T-cell (primary cell): ENCODE measurements around the gene MOB3B. TPM values are rescaled to one million over a fixed set of nuclear protein-coding genes. Genes with fewer than 3 reads are reported as not detected.
A peak's percentile ranks its signal among the peaks of the same experiment; 100 is the strongest.

ENCODE experiments used
- ATAC-seq, 4 experiments: fragments of 200-7000 bp in 3 of 4; fragments of 150-1000 bp in 1 of 4; cut with Tn5 transposase; replicated peaks in 1 of 4; 1 replicate in 3 of 4; 2 replicates in 1 of 4; pipeline ENCODE4 v1.10.0; 2021; ENCODE audit warnings: moderate library complexity in 3 of 4, mild to moderate bottlenecking in 2 of 4, moderate number of reproducible peaks in 1 of 4
- CTCF ChIA-PET, 2 donors: fragments of 300-600 bp; sonication (Branson Sonifier 250); formaldehyde crosslinking; loops; one replicate each; lab custom pipeline; 2022; ENCODE audit warnings: antibody characterized with exemption in 2 of 2; lab: Charles Lee
- POLR2A ChIA-PET, 2 donors: fragments of 300-600 bp; sonication (Branson Sonifier 250); formaldehyde crosslinking; loops; one replicate each; lab custom pipeline; 2022; ENCODE audit warnings: antibody characterized with exemption in 2 of 2; lab: Charles Lee
- DNase-seq, 35 experiments: peaks; one replicate each; pipeline versions ENCODE4 v3.0.0 to v3.0.0-alpha.2; 2013 to 2023
- H3K27ac ChIP-seq: one replicate; pipeline ENCODE4 v1.5.1; 2013; ENCODE audit warnings: low read length
- H3K27me3 ChIP-seq, 2 experiments: replicated peaks in 1 of 2; 1 replicate in 1 of 2; 2 replicates in 1 of 2; pipeline versions ENCODE4 v1.6.1 to v1.7.0; 2013; ENCODE audit warnings: low read length in 1 of 2, mixed read lengths in 1 of 2; ENCODE audit not compliant: control insufficient read depth in 2 of 2, insufficient read depth in 2 of 2; ENCODE audit errors: extremely low read depth in 1 of 2
- H3K36me3 ChIP-seq, 2 donors: 1 replicate in 1 of 2; 2 replicates in 1 of 2; pipeline versions ENCODE4 v1.6.1 to v1.7.0; 2013; ENCODE audit warnings: low read length in 1 of 2; ENCODE audit not compliant: control insufficient read depth in 2 of 2, insufficient read depth in 1 of 2; ENCODE audit errors: extremely low read depth in 1 of 2
- H3K4me1 ChIP-seq, 2 experiments: 1 replicate in 1 of 2; 2 replicates in 1 of 2; pipeline versions ENCODE4 v1.6.1 to v1.7.0; 2013; ENCODE audit warnings: low read length in 2 of 2, mixed read lengths in 1 of 2; ENCODE audit not compliant: insufficient read depth in 2 of 2, control insufficient read depth in 1 of 2; ENCODE audit errors: extremely low read depth in 1 of 2
- H3K4me3 ChIP-seq, 2 donors: 1 replicate in 1 of 2; 2 replicates in 1 of 2; pipeline versions ENCODE4 v1.5.1 to v1.7.0; 2013; ENCODE audit warnings: mild to moderate bottlenecking in 2 of 2, low read length in 1 of 2, moderate library complexity in 1 of 2; ENCODE audit not compliant: control insufficient read depth in 1 of 2; ENCODE audit errors: extremely low read depth in 1 of 2
- H3K9me3 ChIP-seq: 2 replicates; pipeline ENCODE4 v1.7.0; 2013
- H3K27ac Mint-ChIP-seq, 2 donors: one replicate each; pipeline ENCODE4 v1.8.0; 2020 to 2021; ENCODE audit warnings: mild to moderate bottlenecking in 2 of 2, mixed read lengths in 2 of 2
- H3K27me3 Mint-ChIP-seq, 2 donors: one replicate each; pipeline ENCODE4 v1.8.0; 2021 to 2022; ENCODE audit warnings: mixed read lengths in 2 of 2
- H3K36me3 Mint-ChIP-seq: one replicate; pipeline ENCODE4 v1.8.0; 2021; ENCODE audit warnings: mixed read lengths
- H3K4me1 Mint-ChIP-seq, 3 donors: one replicate each; pipeline ENCODE4 v1.8.0; 2020 to 2022; ENCODE audit warnings: mixed read lengths in 3 of 3, mild to moderate bottlenecking in 1 of 3
- H3K4me3 Mint-ChIP-seq, 3 donors: one replicate each; pipeline ENCODE4 v1.8.0; 2020 to 2022; ENCODE audit warnings: mild to moderate bottlenecking in 3 of 3, mixed read lengths in 3 of 3, moderate library complexity in 3 of 3
- H3K9me3 Mint-ChIP-seq, 3 donors: one replicate each; pipeline ENCODE4 v1.8.0; 2020 to 2022; ENCODE audit warnings: mixed read lengths in 3 of 3
- WGBS: methylation state at CpG from one replicate; pipeline ENCODE4 v1.1.5; 2013; ENCODE audit warnings: missing lambda C conversion rate; ENCODE audit not compliant: insufficient coverage; 5-methylcytosine and 5-hydroxymethylcytosine counted together
- total RNA-seq, 35 experiments: library from RNA in 6 of 35; stranded (reverse) in 6 of 35; fragments of 120-200 nt in 1 of 35; gene quantifications; one replicate each; pipeline versions ENCODE4 v1.2.1 to v1.2.4 and lab custom pipeline; 2013 to 2026

MOB3B gene
- total RNA-seq, 5 donors from 2014 or later (not counting 1 experiment from before 2014, with no cell fraction given) = 0.40 to 0.72 (median 0.56) TPM

DNA sequence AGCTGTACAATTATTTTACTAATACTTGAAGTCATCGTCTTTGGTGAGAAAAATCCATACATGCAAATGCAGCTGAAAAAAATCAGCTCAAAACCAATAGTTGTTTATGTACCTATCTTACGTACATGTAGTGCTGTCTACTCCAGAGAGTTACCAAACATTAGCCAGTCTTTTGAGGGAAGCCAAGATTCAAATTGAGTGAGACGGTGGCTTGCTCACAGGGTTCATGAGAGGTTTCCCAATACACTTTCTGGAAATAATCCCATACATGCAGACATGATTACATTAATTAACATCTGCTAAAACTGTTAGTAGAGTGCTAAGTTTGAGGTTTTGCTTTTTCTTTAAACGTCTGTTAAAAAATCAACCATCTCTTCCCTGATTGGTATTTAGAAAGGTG lies 41.4 kb upstream of the MOB3B start:
- H3K4me3 Mint-ChIP-seq = no peak overlapping the region
- ATAC-seq (no peak), DNase-seq (no peak)
- H3K36me3 Mint-ChIP-seq = peaks cover 15% of the 10 kb centered on the region
- Histone ChIP-seq H3K36me3 (peaks cover 0 to 3% of the 10 kb centered on the region in 2 donors), H3K4me3 (no peak overlapping the region), H3K4me1 (peaks cover 10 to 13% of the 10 kb centered on the region in 2 experiments), H3K27ac (no peak overlapping the region), H3K27me3 (no peaks in the 10 kb centered on the region), H3K9me3 (no peaks in the 10 kb centered on the region)
- H3K4me1 Mint-ChIP-seq = peaks cover 44 to 52% (median 48%) of the 10 kb centered on the region in 3 donors
- H3K27me3 Mint-ChIP-seq = no peaks in the 10 kb centered on the region
- ChIA-PET POLR2A (interaction anchor here in 1 of 2 donors (0.9 to 1.2 kb wide), 2 partner anchors 11 to 12 kb away, joined by 3 to 5 read pairs; no protein-coding TSS in a partner anchor), CTCF (interaction anchor here in 1 of 2 donors (1.4 kb wide), 1 partner anchor 38 kb away, joined by 4 read pairs; no protein-coding TSS in a partner anchor)
- WGBS = no CpG with 5 or more reads among the region's 4 CpGs
- H3K27ac Mint-ChIP-seq = no peak overlapping the region
- H3K9me3 Mint-ChIP-seq = no peaks in the 10 kb centered on the region

DNA sequence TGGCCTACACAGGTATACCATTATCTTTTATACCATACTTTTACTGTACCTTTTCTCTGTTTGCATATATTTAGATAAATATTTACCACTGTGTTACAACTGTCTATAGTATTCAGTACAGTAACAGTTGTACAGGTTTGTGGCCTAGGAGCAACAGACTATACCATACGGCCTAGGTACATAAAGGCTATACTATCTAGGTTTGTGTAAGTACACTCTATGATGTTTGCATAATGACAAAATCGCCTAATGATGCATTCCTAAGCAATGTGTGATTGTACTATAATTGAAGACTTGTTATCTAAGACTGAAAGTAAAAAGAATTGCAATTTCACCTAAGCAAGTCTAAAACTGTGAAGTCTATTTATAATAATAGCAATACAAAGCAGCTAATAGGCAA lies 39.8 kb upstream of the MOB3B start:
- Mint-ChIP-seq H3K27ac (no peak overlapping the region), H3K27me3 (no peaks in the 10 kb centered on the region), H3K4me3 (no peak overlapping the region), H3K4me1 (peaks cover 48 to 58% (median 56%) of the 10 kb centered on the region in 3 donors), H3K36me3 (peaks cover 23% of the 10 kb centered on the region), H3K9me3 (no peaks in the 10 kb centered on the region)
- ATAC-seq (no peak), DNase-seq (no peak)
- WGBS = no CpG with 5 or more reads among the region's 2 CpGs
- H3K27me3 ChIP-seq = no peaks in the 10 kb centered on the region
- H3K27ac ChIP-seq = no peak overlapping the region
- H3K4me3 ChIP-seq = no peak overlapping the region
- H3K9me3 ChIP-seq = no peaks in the 10 kb centered on the region
- peaks cover 0 to 3% of the 10 kb centered on the region in 2 donors for H3K36me3 ChIP-seq
- peaks cover 13 to 22% of the 10 kb centered on the region in 2 experiments for H3K4me1 ChIP-seq
- ChIA-PET POLR2A (interaction anchor here in 1 of 2 donors (0.8 kb wide), 1 partner anchor 9 kb away, joined by 4 read pairs; no protein-coding TSS in a partner anchor), CTCF (interaction anchor here (0.8 to 1.0 kb wide), 2 partner anchors 11 to 12 kb away, joined by 5 read pairs; no protein-coding TSS in a partner anchor)

DNA sequence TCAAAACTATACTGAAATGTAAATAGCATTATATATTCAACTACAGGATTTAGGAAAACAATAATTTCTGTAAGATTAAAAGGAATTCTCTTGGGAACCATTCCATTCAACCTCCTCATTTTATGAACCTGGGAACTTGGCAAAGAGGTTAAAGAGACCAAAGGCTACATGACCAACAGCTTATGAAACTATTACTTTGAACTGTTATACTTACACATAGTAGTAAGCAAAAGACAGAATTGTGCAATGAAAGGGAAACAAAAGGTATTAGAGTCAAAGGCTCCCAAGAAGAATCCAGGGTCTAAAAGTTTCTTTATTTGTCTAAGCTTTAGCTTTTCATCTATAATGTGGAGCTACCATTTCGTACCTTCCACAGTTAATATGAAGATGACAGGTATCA lies 36.5 kb upstream of the MOB3B start:
- WGBS = no CpG with 5 or more reads among the region's 1 CpG
- Histone ChIP-seq H3K9me3 (no peaks in the 10 kb centered on the region), H3K36me3 (peaks cover 0 to 10% of the 10 kb centered on the region in 2 donors), H3K4me3 (no peak overlapping the region), H3K4me1 (peaks cover 0 to 24% of the 10 kb centered on the region in 2 experiments), H3K27ac (no peak overlapping the region), H3K27me3 (no peaks in the 10 kb centered on the region)
- POLR2A ChIA-PET = no interaction called here
- no peaks in the 10 kb centered on the region for H3K9me3 Mint-ChIP-seq
- ATAC-seq (no peak), DNase-seq (no peak)
- H3K36me3 Mint-ChIP-seq = peaks cover 36% of the 10 kb centered on the region
- H3K27me3 Mint-ChIP-seq = no peaks in the 10 kb centered on the region
- CTCF ChIA-PET = no interaction called here
- peaks cover 35 to 42% (median 37%) of the 10 kb centered on the region in 3 donors for H3K4me1 Mint-ChIP-seq
- no peak overlapping the region for H3K4me3 Mint-ChIP-seq
- no peak overlapping the region for H3K27ac Mint-ChIP-seq

DNA sequence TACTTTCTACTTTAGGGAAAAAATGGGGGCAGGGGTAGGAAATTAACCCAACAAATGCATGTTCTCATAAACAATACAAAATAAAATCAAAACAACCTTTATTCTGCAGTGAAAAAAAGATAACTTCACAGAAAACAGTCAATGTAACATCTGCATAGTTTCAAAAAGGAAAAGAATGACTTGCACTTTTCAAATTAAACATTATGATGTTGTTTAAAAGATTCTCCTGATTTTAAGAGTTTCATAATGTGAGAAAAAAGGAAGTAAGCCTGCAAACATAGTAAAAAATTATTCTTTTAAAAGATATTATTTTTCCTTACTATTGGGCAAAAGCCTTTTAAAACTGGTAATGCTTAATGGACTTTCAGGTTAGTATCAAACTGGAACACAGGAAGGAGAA lies 36.1 kb upstream of the MOB3B start:
- Mint-ChIP-seq H3K9me3 (no peaks in the 10 kb centered on the region), H3K27ac (no peak overlapping the region), H3K4me1 (peaks cover 31 to 38% (median 33%) of the 10 kb centered on the region in 3 donors), H3K27me3 (no peaks in the 10 kb centered on the region), H3K36me3 (peaks cover 39% of the 10 kb centered on the region), H3K4me3 (no peak overlapping the region)
- ChIA-PET POLR2A (no interaction called here), CTCF (interaction anchor here in 1 of 2 donors (0.7 kb wide), 1 partner anchor 145 kb away, joined by 3 read pairs; no protein-coding TSS in a partner anchor)
- Histone ChIP-seq H3K27ac (no peak overlapping the region), H3K36me3 (peaks cover 0 to 13% of the 10 kb centered on the region in 2 donors), H3K4me3 (no peak overlapping the region), H3K9me3 (no peaks in the 10 kb centered on the region), H3K27me3 (no peaks in the 10 kb centered on the region), H3K4me1 (peaks cover 0 to 24% of the 10 kb centered on the region in 2 experiments)
- ATAC-seq (no peak), DNase-seq (no peak)

DNA sequence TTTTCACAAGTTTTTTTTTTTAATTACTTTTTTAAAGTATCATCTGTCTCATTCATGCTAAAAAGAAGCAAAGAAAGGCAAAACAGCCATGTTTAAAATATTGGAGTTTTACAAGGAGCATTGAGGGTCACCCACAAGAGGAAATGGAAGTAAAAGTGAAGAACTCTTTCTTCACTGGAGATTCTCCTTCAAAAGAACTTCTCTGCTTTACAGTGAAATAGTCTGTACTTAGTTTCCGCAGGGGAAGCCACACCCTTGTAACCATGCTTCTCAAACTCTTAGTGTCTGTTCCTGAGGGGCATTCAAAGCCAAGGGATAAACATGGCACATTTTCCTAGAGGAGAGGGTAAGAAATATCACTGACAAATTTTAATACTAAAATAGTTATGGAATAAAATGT lies 35.1 kb upstream of the MOB3B start:
- no peaks in the 10 kb centered on the region for H3K9me3 Mint-ChIP-seq
- H3K27ac ChIP-seq = no peak overlapping the region
- peaks cover 28 to 34% (median 29%) of the 10 kb centered on the region in 3 donors for H3K4me1 Mint-ChIP-seq
- H3K36me3 ChIP-seq = peaks cover 4 to 20% of the 10 kb centered on the region in 2 donors
- no CpG with 5 or more reads among the region's 1 CpG for WGBS
- no peaks in the 10 kb centered on the region for H3K9me3 ChIP-seq
- no peaks in the 10 kb centered on the region for H3K27me3 Mint-ChIP-seq
- H3K27me3 ChIP-seq = no peaks in the 10 kb centered on the region
- CTCF ChIA-PET = interaction anchor here in 1 of 2 donors (0.7 kb wide), 1 partner anchor 257 kb away, joined by 4 read pairs; no protein-coding TSS in a partner anchor
- peaks cover 41% of the 10 kb centered on the region for H3K36me3 Mint-ChIP-seq
- peaks cover 0 to 24% of the 10 kb centered on the region in 2 experiments for H3K4me1 ChIP-seq
- peak in 3 of 4 experiments; percentile 44 to 81 (median 67) for ATAC-seq
- H3K27ac Mint-ChIP-seq = peak overlapping the region; percentile 81 to 86
- POLR2A ChIA-PET = no interaction called here
- H3K4me3 ChIP-seq = no peak overlapping the region
- no peak for DNase-seq
- peak overlapping the region in 1 of 3 donors; percentile 44 for H3K4me3 Mint-ChIP-seq

DNA sequence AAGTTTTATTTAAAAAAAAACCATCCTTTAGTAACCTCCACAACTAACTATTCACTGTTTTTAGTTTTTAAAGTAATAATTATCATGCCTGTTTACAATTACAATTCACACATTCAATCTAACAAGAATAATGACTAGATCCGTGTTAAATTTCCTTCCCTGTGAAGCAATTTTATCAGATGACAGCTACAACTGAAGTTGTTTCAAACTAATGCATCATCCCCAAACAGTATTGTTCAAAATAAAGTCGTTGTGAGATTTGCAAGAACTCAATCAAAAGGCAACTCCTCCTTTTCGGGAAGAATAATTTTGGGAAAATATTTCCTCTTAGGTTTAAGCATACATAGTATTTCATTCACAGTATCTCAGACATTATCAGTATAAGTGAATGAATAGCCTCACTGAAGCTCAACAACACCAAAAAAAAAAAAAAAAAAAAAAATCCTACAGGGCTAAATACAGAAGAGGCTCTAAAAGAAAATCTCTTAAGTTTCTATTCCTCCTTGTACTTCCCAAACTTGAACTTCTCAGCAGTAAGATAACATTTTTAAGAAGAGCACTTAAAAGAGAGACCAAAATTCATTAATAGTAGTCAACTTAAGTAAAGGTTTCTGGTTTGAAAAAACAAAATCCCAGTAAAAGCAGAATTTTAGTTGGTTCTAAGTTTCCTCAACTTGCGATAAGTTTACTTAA lies 34.3 kb upstream of the MOB3B start:
- H3K4me1 ChIP-seq = peaks cover 0 to 24% of the 10 kb centered on the region in 2 experiments
- H3K9me3 Mint-ChIP-seq = no peaks in the 10 kb centered on the region
- H3K36me3 ChIP-seq = peaks cover 4 to 20% of the 10 kb centered on the region in 2 donors
- no peak for ATAC-seq
- H3K4me3 Mint-ChIP-seq = peak overlapping the region in 1 of 3 donors; percentile 44
- H3K4me3 ChIP-seq = no peak overlapping the region
- ChIA-PET POLR2A (interaction anchor here (0.6 to 1.0 kb wide), 3 partner anchors 37 to 702 kb away, joined by 3 to 6 read pairs (median 4); no protein-coding TSS in a partner anchor), CTCF (interaction anchor here in 1 of 2 donors (0.6 to 0.7 kb wide), 2 partner anchors 256 to 419 kb away, joined by 3 to 4 read pairs; no protein-coding TSS in a partner anchor)
- DNase-seq = no peak
- peaks cover 43% of the 10 kb centered on the region for H3K36me3 Mint-ChIP-seq
- no peaks in the 10 kb centered on the region for H3K27me3 Mint-ChIP-seq
- no peaks in the 10 kb centered on the region for H3K27me3 ChIP-seq
- peak overlapping the region; percentile 76 to 86 for H3K27ac Mint-ChIP-seq
- 100% methylated on average over 1 of the region's 4 CpGs for WGBS
- no peaks in the 10 kb centered on the region for H3K9me3 ChIP-seq
- H3K27ac ChIP-seq = no peak overlapping the region
- H3K4me1 Mint-ChIP-seq = peaks cover 28 to 34% (median 29%) of the 10 kb centered on the region in 3 donors
